Suppressor macrophage (primary cell): ENCODE results near the gene LRRFIP2.
"Not testable (repeated sequence)": the region's sequence is repeated elsewhere in the genome, so short reads cannot be mapped to it uniquely, and the experiment has no call there.

Source experiments
- DNase-seq, 4 experiments: peaks; one replicate each; pipeline ENCODE4 v3.0.0-alpha.2; 2020 to 2022
- total RNA-seq, 17 experiments: gene quantifications; one replicate each; lab custom pipeline; 2026; ENCODE audit warnings: mixed read lengths in 6 of 17, inconsistent platforms in 3 of 17; lab: John Stamatoyannopoulos, UW

Gene LRRFIP2
- total RNA-seq: 36.0 to 118 (median 63.2) reads per million in 17 experiments

- peak in 3 of 4 experiments; percentile 7 to 52 (median 20) for DNase-seq
Observed at GRCh38 chr3:37174532-37175126, at the start of gene LRRFIP2. Gene LRRFIP2 (minus strand): TSS chr3:37174582. CDS start chr3:37148983, 25,599 bp downstream.

DNA sequence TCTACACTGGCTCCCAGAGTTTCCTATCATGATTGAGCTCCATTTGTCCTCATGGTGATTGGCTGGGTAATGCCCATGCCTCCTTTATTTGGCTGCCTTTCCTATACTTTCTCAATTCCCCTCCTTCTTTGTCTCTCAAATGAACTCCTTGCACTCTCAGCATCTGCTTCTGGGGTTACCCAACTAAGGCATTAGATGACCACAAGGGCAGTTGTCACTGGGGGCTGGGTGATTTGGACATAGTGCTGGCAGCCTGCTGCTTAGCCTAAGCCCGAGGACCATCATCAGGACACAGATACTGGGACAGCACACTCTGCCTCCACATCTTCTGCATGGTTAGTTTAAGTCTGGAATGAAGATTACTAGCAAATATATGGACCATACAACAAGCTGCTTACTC is 49.2 kb upstream of the LRRFIP2 start:
- no peak for DNase-seq

GRCh38 chr3:37223141-37223558 is 48.8 kb upstream of the LRRFIP2 start:
- DNase-seq: peak; percentile 7 to 29 (median 16)

DNA sequence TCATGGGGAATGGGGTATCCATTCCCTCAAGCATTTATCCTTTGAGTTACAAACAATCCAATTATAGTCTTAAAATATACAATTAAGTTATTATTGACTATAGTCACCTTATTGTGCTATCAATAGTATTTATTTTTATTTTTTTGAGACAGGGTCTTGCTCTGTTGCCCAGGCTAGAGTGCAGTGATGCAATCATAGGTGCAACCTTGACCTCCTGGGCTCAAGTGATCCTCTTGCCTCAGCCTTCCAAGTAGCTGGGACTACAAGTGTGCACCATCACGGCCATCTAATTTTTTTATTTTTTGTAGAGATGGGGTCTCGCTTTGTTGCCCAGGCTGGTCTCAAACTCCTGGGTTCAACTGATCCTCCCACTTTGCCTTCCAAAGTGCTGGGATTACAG is 48.2 kb upstream of the LRRFIP2 start:
- DNase-seq: not testable (repeated sequence)

DNA sequence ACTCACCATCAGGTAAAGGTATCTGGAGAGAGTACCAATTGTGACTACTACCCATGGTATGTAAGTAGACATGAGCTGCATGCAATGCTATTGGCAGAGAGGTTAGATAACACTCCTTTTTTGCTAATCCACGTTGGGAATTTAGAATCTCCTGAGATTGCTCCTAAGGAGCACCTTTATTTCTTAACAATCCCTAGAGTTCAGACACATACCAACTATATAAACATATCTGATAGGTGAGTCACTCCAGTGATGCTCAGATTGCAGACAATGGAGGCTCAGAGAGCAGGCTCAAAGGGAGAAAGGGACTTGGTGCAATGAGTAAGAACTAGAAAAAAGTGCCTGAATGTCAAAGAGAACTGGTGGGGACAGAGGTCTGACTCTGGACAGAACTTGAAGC is 47.0 kb upstream of the LRRFIP2 start:
- no peak for DNase-seq

DNA sequence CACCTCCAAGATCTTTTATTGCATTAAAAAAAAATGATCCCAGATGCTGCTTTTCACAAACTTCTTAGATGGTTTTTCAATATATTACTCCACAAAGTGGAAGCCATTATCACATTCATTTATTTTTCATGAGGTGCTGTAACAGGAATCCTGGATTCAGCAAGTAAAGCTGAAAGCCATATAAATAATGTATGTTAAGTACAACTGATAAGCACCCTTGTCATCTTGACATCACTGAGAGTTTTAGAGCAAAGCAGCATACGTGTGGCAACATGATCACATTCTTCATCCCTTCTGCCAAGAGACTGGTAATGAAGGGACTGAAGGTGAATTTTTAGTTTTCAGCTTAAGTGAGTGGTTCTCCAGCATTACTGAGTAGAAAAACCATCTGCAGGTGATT is 44.9 kb upstream of the LRRFIP2 start:
- DNase-seq: no peak

DNA sequence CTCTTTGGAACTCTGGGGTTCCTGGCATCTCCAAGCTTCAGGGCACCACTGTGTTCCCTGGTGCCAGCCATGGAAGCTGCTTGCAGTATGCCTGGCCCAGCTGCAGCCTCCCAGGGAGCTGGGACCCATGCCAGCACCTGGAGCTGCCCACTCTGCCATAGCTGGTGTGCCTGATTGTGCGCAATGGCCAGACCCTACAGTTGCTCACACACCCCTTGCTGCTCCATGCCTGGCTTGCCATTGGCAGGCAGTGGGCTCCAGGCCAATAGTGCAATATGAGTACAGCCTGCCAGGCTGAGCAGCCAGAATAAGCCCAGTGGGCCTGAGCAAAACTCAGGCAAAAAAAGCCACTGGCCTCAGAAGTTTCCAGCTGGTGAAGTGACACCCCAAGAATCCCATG is 43.8 kb upstream of the LRRFIP2 start:
- DNase-seq: no peak

GRCh38 chr3:37217098-37217849 is 42.9 kb upstream of the LRRFIP2 start:
- DNase-seq: no peak

GRCh38 chr3:37216597-37217097 is 42.3 kb upstream of the LRRFIP2 start:
- no peak for DNase-seq

- no peak for DNase-seq
Observed at GRCh38 chr3:37214076-37214475, 39.7 kb upstream of the LRRFIP2 start.

DNA sequence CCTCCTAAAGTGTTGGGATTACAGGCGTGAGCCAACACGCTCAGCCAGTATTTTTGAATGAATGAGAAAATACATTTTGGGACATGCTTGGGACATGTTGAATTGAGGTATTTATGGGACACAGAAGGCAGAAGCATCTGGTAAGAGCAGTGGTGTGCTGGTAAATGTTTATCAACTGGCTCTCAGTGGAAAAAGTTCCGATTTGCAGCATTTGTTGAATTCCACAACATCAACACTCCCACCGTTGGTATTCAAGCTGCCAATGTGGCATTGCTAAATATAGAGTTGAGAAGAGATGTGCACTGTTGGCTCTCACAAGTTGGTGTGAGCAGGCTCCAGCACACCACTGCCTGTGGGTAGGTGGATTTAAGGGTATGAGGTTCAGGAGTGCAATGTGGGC is 35.8 kb upstream of the LRRFIP2 start:
- no peak for DNase-seq

DNA sequence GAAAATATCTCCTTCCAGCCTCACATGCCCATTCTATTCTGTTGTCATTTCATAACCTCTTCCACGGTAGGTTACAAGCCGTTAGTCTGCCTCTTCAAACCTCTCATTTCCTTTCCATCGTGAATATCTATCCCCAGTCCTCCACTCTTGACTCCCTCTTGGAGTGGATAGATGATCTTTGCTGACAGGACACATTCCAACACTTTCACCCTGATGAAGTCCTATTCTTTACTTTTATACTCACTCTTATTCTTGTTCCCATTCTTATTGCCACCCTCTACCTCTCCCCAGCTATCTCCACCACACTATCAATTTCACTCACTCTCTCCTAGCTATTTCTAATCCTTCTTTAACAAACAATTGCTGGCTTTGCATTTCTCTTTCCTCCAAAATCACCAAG is 34.2 kb upstream of the LRRFIP2 start:
- DNase-seq: not testable (repeated sequence)

DNA sequence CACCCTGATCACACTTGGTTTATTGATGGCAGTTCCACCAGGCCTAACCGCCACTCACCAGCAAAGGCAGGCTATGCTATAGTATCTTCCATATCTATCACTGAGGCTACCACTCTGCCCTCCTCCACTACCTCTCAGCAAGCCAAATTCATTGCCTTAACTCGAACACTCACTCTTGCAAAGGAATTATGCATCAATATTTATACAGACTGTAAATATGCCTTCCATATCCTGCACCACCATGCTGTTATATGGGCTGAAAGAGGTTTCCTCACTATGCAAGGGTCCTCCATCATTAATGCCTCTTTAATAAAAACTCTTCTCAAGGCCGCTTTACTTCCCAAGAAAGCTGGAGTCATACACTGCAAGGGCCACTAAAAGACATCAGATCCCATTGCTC is 33.6 kb upstream of the LRRFIP2 start:
- not testable (repeated sequence) for DNase-seq

GRCh38 chr3:37206041-37206440 is 31.7 kb upstream of the LRRFIP2 start:
- DNase-seq: not testable (repeated sequence)

DNA sequence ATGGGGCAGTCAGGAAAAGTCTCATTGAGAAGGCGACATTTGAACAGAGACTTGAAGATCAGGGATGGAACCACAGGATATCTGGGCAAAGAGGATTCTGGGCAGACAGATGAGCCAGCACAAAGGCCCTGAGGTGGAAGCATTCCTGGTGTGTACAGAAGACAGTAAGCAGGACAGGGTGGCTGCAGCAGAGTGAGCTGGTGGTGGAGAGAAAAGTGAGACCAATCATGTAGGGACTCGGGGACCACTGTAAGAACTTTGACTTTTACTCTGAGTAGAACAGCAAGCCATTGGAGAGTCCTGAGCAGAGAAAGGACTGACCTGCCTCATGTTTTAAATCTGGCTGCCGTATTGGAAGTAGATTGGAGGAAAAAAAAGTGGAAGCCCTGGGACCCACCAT is 29.9 kb upstream of the LRRFIP2 start:
- no peak for DNase-seq

GRCh38 chr3:37202035-37202434 is 27.7 kb upstream of the LRRFIP2 start:
- DNase-seq: no peak

DNA sequence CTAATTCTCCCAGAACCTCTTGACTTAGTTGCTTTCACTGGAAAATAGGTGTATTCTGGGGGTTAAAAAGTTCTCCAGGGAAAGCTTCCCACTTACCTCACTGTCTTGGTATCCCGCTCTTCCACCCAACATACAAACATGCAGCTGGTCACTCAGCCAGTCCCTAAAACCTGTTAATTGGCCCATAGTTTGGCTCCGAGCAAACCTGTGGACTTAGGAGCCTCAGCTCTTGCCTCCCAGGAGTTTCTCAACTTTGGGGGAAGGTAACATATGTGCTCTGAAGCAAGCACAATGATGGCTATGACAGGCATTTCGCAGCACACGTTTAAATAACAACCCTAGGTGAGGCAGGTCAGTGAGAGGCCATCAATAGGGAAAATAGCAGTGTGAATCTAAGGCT is 25.8 kb upstream of the LRRFIP2 start:
- DNase-seq: no peak

DNA sequence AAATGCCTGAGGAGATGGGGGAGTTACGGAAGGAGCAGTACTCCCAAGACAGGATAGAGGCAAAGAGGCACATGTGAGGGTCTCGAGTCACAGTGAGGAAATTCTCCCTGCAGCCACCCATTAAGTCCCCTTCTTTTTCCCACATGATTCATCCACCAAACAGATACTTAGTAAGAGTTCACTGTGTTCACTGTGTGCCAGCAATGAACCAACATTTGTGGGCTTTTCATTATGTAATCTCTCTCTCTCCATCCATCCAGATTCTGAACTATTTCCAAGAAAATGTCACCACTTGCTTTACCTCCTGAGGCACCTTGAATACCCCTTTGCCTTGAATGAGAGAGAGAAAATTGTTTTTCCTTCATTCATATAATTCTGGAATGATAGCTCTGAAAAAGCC is 24.6 kb upstream of the LRRFIP2 start:
- no peak for DNase-seq

DNA sequence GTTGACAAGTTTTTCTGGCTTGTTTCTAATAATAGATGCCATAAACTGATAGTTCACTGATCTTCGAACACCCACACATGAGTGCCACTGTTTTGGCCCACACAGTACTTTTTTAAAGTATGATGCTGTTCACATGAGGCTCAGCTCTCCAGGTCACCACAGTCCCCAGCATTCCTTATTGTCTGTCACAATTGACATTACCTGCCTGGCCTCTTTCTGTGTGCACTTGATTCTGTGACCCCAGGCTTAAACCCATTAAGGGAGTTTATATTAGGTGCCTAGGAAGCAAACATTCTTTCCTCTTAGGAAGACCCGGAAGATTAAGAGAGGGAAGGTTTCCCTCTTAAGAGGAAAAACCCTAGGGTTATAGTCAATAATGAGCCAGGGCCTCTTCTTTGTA is 24.2 kb upstream of the LRRFIP2 start:
- DNase-seq: no peak

GRCh38 chr3:37197810-37198371 is 23.5 kb upstream of the LRRFIP2 start:
- DNase-seq: no peak

- DNase-seq: no peak
Observed at GRCh38 chr3:37194533-37194932, 20.2 kb upstream of the LRRFIP2 start.

DNA sequence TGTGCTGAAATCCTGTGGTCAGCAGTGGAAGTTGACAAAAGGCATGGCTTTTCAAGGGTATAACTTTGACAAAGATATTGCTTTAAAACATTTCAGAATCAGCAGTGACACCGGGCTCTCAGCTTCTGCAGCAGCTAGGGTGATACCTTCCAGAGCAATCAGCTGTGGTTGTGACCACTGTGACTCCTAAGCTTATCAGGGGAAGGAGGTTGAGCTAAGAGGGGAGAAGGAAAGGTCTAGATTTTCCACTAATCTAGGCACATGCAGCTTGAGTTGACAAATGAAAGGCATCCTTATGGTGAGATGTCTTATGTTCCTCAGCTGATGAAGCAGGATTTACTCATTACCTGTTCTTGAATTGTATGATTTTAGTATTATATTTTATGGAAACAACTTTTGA is 16.3 kb upstream of the LRRFIP2 start:
- no peak for DNase-seq

DNA sequence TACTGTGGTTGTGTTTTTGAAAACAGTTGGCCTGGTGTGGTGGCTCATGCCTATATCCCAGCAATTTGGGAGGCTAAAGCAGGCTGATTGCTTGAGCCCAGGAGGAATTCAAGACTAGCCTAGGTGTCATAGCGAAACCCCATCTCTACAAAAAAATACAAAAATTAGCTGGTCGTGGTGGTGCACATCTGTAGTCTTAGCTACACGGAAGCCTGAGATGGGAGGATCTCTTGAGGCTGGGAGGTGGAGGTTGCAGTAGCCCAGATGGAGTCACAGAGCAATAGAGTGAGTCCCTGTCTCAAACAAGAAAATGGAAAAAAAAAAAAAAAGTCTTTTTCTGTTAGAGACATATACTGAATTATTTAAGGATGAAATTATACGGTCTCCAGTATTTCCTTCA is 14.7 kb upstream of the LRRFIP2 start:
- no peak for DNase-seq

GRCh38 chr3:37183976-37184375 is 9.6 kb upstream of the LRRFIP2 start:
- no peak for DNase-seq
